Hepatocyte (in vitro differentiated cells): ENCODE results near the gene SYT7.

ENCODE experiments used
- CTCF ChIP-seq: fragments of 200-600 bp; sonication (generic); IDR thresholded peaks from 2 replicates; pipeline ENCODE4 v1.5.1; 2016; ENCODE audit warnings: antibody characterized with exemption, mild to moderate bottlenecking; ENCODE audit not compliant: poor library complexity
- EZH2 ChIP-seq: fragments of 200-600 bp; sonication (generic); IDR thresholded peaks from 2 replicates; pipeline ENCODE4 v1.6.1; 2016; ENCODE audit warnings: antibody characterized with exemption, mild to moderate bottlenecking, borderline replicate concordance
- EZH2phosphoT487 ChIP-seq: fragments of 200-600 bp; sonication (generic); IDR thresholded peaks from one replicate; pipeline ENCODE4 v1.6.1; 2018; ENCODE audit warnings: antibody characterized with exemption, mild to moderate bottlenecking, low read depth, moderate library complexity; ENCODE audit not compliant: unreplicated experiment, severe bottlenecking

GRCh38 chr11:61494381-61494961, 86.4 kb downstream of the SYT7 start:
- no peak for TF ChIP-seq CTCF
- TF ChIP-seq EZH2, result no peak
- no peak for TF ChIP-seq EZH2phosphoT487
